C4-2B (cell line): ENCODE results near the gene MTMR11.
A peak's percentile ranks its signal among the peaks of the same experiment; 100 is the strongest.

Source experiments
- H3K27ac ChIP-seq: fragments of 450-650 bp; 2 replicates; pipeline ENCODE4 v1.5.1; 2017
- CTCF ChIP-seq: fragments of 450-650 bp; conservative IDR thresholded peaks from 2 replicates; pipeline ENCODE4 v1.5.1; 2017; ENCODE audit warnings: mild to moderate bottlenecking
- ZFX ChIP-seq: fragments of 450-650 bp; IDR thresholded peaks from 2 replicates; pipeline ENCODE4 v1.6.1; 2017

The MTMR11 gene

DNA sequence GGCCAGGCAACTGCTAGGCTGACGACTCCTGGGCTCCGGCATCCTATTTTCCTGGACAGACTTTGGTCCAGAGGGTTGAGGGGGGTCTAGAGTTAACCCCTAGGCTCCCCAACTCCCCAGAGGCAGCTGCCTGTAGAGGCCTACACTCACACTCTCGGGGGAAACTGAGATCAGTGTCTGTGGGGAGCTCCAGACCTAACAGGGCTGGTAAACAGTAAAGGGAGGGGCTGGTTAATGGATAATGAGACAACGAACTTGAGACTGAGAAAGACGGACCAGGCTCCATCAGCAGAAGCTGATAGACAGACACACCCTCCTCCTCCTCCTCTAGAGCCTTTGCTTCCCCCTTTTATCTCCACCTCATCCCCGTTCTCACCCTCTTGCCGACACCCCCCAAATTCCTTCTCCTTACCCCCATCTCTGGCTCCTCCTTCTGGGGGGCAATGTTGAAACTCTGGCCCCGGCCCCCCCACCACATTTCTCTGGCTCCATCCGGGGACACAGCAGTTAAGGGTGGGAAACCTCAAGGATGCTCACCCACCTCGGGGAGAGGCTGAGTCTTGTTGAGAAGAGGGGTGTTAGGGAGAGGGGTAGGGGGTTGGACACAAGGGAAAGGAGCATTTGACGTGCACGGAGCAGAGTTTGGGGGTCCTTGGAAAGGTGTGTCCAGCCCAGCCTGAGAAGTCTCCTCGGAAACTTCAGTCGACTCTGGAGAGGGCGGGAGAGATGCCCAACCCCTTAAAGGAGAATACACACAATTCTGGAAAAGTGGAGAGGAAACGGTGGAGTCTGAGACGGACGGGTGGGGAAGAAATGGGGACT, at the start of gene MTMR11:
Gene MTMR11 (minus strand): TSS at position 710 of the 822 bp plus-strand sequence. CDS start 232 bp downstream, at position 478.
- no peak within 1 kb of the TSS for H3K27ac ChIP-seq
- TF ChIP-seq CTCF (no peak), ZFX (no peak)

- TF ChIP-seq ZFX (no peak), CTCF (no peak)
- no peak overlapping the region for H3K27ac ChIP-seq
Observed at GRCh38 chr1:149979972-149980540, 43.4 kb upstream of the MTMR11 start.

- H3K27ac ChIP-seq, result no peak overlapping the region
- no peak for TF ChIP-seq CTCF
Observed at GRCh38 chr1:149979245-149979971, 42.7 kb upstream of the MTMR11 start.

DNA sequence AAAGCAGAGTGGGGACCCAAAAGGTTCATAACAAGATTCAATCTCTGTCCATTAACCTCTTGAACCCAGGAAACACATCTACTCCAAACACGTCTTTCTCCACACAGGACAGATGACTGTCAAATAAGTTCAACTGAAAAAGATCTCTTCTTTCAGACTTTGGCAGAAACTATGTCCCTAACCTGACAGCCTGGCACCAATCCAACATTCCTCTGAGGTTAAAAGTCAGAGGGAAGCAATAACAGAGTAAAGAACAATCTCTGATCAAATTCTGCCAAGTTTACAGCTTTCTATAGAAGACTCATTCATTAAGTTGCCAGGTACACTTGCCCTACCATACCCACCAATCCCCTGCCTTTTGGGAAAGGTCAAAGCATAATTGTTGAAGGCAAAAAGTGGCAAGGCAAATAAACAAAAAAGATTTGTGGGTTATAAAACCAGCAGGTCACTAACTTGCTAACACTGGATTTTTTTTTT, 41.9 kb upstream of the MTMR11 start:
- TF ChIP-seq ZFX (no peak), CTCF (no peak)
- H3K27ac ChIP-seq, result 0 out of 2 replicates have a peak overlapping the region, but pooled peaks have one; percentile 6

- TF ChIP-seq ZFX (no peak), CTCF (no peak)
- no peak overlapping the region for H3K27ac ChIP-seq
Observed at GRCh38 chr1:149977345-149977744, 40.7 kb upstream of the MTMR11 start.

GRCh38 chr1:149972547-149972946, 35.9 kb upstream of the MTMR11 start:
- TF ChIP-seq ZFX (no peak), CTCF (no peak)

DNA sequence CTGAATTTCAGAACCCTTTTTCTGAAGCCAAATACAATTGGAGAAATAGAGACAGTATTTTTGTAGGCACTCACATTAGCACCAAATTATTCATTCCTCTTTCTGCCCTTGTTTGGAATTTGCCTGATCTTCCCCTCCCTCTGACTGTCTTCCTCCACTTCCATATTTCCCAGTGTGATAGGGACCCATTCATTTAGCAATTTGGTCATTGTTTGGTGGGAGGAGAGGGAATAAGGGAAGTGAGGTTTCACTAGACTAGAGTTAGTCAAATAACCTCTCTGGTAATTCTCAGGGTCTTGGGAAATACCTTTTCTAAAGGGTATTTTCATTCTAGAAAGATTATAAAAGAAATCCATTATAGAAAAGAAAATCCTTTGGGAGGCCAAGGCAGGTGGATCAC, 31.0 kb upstream of the MTMR11 start:
- H3K27ac ChIP-seq, result no peak overlapping the region

More at GRCh38 chr1:149972547-149972946, 35.9 kb upstream of the MTMR11 start:
- no peak overlapping the region for H3K27ac ChIP-seq

More for the DNA sequence above, 31.0 kb upstream of the MTMR11 start:
- no peak for TF ChIP-seq ZFX
- no peak for TF ChIP-seq CTCF
